Stimulated activated CD8-positive, alpha-beta memory T cell treated with anti-CD3 and anti-CD28 coated beads, Interleukin-2, amount 100 ng/mL, for 1 hour (primary cell): ENCODE measurements around the gene RERG.
"Not testable (repeated sequence)": the region's sequence is repeated elsewhere in the genome, so short reads cannot be mapped to it uniquely, and the experiment has no call there.

Experiments used
- DNase-seq, 2 donors: peaks; one replicate each; pipeline ENCODE4 v3.0.0-alpha.2; 2020; ENCODE audit warnings: low read depth in 2 of 2

RERG gene

DNA sequence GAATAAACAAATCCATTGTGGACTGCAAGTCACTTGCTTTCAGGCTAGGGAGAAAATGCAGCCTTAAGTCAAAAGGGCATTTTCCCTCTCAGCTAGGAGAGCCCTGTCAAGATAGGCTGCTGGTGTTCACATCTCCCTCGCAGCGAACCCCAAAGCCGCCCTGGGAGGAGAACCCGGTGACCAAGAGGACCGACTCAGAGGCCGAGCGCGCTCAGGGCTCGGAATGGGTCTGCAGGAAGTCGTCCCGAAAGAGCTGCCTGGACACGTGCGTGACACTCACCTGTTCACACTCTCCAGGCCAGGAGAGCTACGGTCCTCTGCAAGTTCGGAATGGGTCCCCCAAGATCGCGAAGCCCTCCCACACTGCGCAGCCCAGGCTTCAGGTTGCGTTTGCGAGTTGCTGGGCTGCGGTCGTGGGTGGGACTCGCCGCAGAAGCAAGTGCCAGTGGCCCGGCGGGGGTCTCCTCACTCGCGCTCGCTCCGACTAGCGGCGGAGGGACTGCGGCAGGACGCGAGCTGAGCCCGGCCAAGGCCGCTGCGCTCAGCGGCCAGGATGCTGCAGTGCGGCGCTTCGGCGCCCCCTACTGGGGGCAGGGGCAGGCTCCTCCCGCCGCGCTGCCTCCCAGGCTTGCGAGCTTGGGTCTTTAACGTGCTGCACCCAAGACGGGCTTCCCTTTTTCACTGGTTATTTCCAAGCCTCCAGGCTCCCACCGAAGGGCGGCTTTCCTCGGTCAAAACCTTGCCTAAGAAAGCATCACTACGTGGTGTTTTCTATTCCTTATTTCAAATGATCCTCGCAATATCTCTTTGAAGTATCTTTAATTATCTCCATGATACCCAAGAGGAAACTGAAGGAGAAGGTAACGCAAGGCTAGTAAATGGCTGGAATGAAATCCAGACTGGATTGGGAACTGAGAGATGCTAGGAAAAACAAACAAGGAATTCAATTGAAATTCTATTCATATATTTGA is at the start of gene RERG:
Gene RERG, minus strand, starts transcription at position 503 of the 971 bp plus-strand sequence. CDS start 3,928 bp downstream, outside the sequence.
- DNase-seq = peak; percentile 44 to 48

DNA sequence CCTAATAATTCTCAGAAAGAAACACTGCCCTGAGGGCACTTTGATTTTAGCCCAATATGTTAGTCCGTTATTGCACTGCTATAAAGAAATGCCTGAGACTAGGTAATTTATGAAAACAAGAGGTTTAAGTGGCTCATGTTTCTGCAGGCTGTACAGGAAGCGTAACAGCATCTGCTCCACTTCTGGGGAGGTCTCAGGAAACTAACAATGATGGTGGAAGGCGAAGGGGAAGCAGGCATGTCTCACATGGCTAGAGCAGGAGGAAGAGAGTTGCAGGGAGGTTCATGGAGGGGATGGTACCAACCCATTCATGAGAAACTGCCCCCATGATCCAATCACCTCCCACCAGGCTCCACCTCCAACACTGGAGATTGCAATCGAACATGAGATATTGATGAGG is 49.4 kb upstream of the RERG start:
- DNase-seq = no peak

- no peak for DNase-seq
These were observed 47.8 kb upstream of the RERG start for GRCh38 chr12:15268927-15269552.

- no peak for DNase-seq
These were observed 47.1 kb upstream of the RERG start for GRCh38 chr12:15268309-15268708.

- no peak for DNase-seq
These were observed 44.7 kb upstream of the RERG start for GRCh38 chr12:15265875-15266274.

DNA sequence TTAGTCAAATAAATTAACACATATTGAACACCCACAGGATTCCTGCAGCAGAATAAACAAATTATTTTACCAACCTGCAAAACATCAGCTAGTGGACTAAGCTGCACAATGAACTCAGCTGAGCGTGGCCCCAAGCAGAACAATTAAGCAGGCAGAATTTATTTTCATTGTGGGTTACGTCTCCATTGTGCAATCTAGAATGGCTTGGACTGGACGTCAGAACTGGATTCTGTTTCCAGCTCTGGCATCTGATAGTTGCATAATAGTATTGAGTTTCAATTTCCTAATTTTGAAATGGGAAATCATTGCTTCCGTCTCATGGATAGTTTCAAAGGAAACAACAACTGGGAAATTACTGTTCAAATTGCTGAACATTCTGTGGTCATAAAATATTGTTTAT is 35.5 kb upstream of the RERG start:
- no peak for DNase-seq

GRCh38 chr12:15253990-15254389 is 32.8 kb upstream of the RERG start:
- DNase-seq = no peak

DNA sequence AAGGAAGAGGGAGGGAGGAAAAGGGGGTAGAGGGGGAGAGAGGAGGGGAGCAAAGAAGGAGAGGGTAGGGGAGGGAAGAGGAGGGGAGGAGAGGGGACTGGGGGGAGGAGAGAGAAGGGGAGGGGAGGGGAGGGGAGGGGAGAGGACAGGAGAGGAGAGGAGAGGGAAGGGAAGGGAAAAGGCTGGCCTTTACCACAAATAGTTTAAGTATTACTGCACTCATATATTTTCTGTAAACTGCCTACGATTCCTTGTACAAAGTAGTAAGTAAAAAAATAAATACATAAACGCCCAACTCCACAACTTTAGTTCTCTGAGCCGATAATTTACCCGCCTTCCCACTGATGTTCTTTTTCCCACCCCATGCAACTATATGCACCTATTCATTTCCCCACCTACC is 23.7 kb upstream of the RERG start:
- no peak for DNase-seq

GRCh38 chr12:15244341-15244740 is 23.1 kb upstream of the RERG start:
- no peak for DNase-seq

DNA sequence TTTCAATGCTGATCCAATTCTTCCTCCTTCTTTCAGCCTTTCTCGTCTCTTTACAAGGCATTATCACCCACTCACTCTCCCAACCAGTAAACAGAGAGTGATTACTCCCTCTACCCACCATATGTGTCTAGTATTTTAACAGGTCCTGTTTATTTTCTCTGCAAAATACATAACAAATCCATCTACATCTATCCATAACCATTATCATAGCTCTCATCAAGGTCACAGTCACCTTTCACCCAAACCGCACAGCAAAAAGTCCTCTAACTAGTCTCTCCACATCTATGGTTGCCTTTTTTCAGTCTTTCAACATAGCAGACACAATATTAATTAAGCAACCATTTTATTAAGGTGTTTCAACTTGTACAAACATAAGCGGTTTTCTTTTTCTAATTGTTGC is 21.9 kb upstream of the RERG start:
- DNase-seq = no peak

DNA sequence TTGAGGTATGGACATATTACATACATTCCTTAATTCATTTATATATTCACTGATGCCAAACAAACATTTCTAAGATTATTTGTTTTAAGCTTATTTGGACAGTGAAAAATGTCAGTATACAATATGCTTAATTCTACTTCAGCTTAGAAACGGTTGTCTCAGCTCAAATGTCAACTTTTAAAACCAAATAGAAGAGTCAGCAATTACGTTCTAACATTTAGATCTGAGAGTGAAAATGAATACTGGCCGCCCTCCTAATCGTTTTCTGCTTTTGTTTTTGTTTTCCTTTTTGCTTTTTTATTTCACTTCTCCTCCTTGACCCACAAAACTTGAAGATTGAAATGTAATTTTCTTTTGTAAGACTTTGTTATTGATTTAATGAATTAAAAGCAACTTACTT is 19.7 kb upstream of the RERG start:
- no peak for DNase-seq

- DNase-seq = no peak
These were observed 13.3 kb upstream of the RERG start for GRCh38 chr12:15234508-15234907.

- no peak for DNase-seq
These were observed 12.8 kb upstream of the RERG start for GRCh38 chr12:15234011-15234410.

GRCh38 chr12:15232959-15233358 is 11.7 kb upstream of the RERG start:
- no peak for DNase-seq

DNA sequence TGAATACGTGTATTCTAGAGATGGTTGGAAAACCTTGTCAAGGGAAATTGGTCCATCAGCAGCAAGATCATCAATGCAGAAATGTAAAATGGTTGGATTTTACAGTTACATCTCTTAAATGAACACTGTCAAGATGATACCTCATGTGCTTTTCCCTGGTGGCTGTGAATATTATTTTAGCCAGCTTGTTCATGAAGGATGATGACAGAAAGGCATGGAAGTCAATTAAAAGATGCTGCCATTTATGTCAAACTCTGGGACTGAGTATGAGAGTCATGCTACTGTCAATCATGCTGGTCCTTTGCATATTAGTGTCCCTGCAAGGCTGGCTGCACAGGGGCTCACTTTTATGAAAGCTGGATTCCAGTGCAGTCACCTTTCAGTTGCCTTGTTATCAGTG is 10.3 kb upstream of the RERG start:
- no peak for DNase-seq

DNA sequence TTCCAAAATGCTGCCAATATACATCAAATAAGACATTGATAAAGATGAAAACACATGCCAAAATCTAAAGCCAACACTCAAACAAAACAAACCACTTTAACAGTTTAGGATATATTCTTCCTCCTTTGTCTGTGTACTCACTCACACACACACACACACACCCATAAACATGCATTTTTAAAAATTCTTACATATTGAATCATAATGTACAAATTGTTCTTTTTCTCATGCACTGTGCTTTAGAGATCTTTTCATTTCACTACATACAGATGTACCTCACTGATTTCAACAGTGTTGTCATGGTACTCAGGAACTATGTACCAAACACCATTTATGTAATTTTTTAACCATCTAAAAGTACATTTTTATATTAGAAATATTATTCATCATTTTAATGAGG is 9.5 kb upstream of the RERG start:
- DNase-seq = no peak

DNA sequence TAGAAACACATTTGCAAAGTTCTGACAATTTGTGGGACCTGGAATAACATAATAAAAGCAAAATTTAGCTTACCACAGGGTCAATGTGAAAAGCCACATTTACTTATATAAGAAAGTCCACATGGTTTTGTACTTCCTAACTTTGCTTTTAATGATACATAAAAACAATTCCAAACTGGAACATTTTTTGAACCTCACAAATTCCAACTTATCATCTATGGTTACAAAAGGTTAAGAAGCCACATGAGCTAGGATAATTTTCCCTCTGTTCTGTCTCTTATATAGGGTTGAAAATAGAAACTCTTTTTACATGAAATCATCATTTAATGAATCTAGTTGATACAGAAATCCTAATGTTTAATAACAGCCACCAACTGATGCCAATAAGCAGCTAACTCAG is 8.9 kb upstream of the RERG start:
- no peak for DNase-seq

- DNase-seq = no peak
These were observed 5.9 kb upstream of the RERG start for GRCh38 chr12:15227004-15227679.

- not testable (repeated sequence) for DNase-seq
These were observed 4.6 kb upstream of the RERG start for GRCh38 chr12:15225863-15226218.

GRCh38 chr12:15225136-15225862 is 4.1 kb upstream of the RERG start:
- DNase-seq = no peak

DNA sequence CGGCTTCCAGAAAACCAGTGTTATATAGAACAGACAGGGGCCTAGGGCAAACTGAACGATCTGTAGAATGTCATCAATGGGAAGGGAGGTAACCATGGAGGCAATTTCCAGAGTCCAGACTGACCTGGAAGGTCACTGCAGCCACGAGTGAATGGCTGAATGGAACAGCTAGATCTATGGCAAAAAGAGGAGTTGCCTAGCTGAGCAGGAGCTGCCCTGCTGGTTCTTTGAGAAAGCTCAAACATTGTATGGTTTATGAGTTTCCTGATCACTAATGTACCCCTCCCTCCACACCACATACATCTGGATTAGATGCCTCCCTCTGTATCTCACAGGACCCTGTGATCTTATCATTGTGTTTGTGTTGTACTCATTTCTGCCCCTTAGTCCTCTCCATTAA is 1.0 kb upstream of the RERG start:
- no peak for DNase-seq

GRCh38 chr12:15220451-15220850 is 766 bp downstream of the RERG start:
- DNase-seq = no peak
